ENCODE results near the gene SLC27A5.

Gene SLC27A5

DNA sequence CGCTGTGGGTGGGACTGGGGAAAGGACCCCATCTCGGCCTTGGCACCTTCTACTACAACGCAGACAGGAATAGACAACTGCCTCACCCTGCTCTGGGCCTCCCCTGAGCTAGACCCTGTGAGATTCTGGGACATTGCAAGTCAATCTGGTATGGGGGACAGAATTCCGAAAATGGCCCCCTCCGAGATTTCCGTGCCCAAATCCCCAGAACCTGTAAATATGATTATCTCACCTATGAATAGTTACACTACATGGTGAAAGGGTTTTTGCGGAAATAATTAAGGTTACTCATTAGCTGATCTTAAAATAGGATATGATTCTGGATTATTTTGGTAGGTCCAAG is 8.4 kb upstream of the SLC27A5 start:
- H3K4me1 ChIP-seq (ENCODE audit: control insufficient read depth in 1 of 2, insufficient read depth in 2 of 2, low read length in 2 of 2): peaks cover 19 to 36% of the 10 kb centered on the region in 2 donors
- no peaks in the 10 kb centered on the region for H3K27me3 ChIP-seq (ENCODE audit: control insufficient read depth in 1 of 2, insufficient read depth in 2 of 2, low read length in 2 of 2)
- peak overlapping the region; percentile 73 to 88 for H3K4me3 ChIP-seq (ENCODE audit: low read depth in 1 of 2, low read length in 2 of 2)
- peak overlapping the region; percentile 98 for H3K27ac ChIP-seq (ENCODE audit: low read depth, low read length)
- H3K9ac ChIP-seq (ENCODE audit: low read depth in 1 of 2, low read length in 2 of 2): peak overlapping the region; percentile 90 to 92
- peaks cover 8 to 19% of the 10 kb centered on the region in 2 donors for H3K36me3 ChIP-seq (ENCODE audit: control insufficient read depth in 1 of 2, insufficient read depth in 2 of 2, low read length in 2 of 2)
- H3K9me3 ChIP-seq (ENCODE audit: control insufficient read depth in 1 of 2, low read length in 2 of 2): no peaks in the 10 kb centered on the region

DNA sequence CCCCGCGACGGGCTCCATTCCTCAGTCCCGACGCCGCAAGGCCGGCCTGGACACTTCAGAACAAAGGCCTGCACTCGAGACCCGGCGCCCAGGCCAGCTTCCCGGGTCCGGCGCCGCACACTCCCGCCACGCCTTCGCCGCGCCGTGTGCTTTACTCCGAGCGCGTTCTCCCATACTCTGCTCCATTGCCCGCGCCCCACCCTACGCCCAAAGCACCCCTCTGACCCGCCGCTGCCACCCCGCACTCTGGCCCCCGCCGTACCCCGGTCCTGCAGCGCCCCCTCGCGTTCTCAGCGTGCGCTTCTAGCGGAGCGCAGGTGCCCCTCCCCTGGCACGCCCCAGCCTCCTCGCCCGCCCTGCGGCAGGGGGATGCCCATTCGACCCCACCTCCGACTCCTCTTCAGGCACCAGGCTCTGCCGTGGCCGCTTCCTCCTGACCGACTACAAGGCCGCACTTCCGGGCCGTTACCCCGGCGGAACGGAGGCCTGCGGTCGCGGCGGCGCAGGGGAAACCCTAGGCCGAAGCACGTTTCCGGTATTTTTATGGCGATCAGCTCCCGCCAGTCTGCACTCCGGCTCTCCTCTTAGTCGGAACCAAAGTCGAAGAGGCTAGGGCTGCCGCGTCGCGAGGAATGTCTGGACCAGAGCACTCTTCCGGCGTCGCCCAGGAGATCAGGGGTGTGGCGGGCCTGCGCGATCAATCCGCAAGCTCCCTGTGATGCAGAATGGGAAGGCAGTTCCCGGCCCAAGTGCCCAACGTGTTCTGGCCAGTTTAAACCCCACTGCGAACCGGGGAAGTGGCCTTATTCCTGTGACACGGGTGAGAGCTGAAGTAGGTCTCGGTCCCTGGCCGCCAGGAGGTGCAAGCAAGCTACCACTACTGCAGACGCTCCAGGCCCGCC is 7.8 kb upstream of the SLC27A5 start, which contains the start of gene ZBTB45:
Gene ZBTB45, minus strand, starts transcription at position 456 of the 902 bp plus-strand sequence. CDS start 2,137 bp downstream, outside the sequence.
- Histone ChIP-seq H3K4me3 (ENCODE audit: low read depth in 1 of 2, low read length in 2 of 2) (peak within 1 kb of the TSS; percentile 73 to 88), H3K4me1 (ENCODE audit: control insufficient read depth in 1 of 2, insufficient read depth in 2 of 2, low read length in 2 of 2) (peaks cover 19 to 37% of the 10 kb centered on the region in 2 donors), H3K9ac (ENCODE audit: low read depth in 1 of 2, low read length in 2 of 2) (peak within 1 kb of the TSS; percentile 90 to 92)

GRCh38 chr19:58519087-58519354 is 7.2 kb upstream of the SLC27A5 start:
- Histone ChIP-seq H3K4me1 (ENCODE audit: control insufficient read depth in 1 of 2, insufficient read depth in 2 of 2, low read length in 2 of 2) (peaks cover 22 to 41% of the 10 kb centered on the region in 2 donors), H3K9me3 (ENCODE audit: control insufficient read depth in 1 of 2, low read length in 2 of 2) (no peaks in the 10 kb centered on the region), H3K36me3 (ENCODE audit: control insufficient read depth in 1 of 2, insufficient read depth in 2 of 2, low read length in 2 of 2) (peaks cover 8 to 19% of the 10 kb centered on the region in 2 donors), H3K9ac (ENCODE audit: low read depth in 1 of 2, low read length in 2 of 2) (peak overlapping the region; percentile 90 to 92), H3K27me3 (ENCODE audit: control insufficient read depth in 1 of 2, insufficient read depth in 2 of 2, low read length in 2 of 2) (no peaks in the 10 kb centered on the region), H3K27ac (ENCODE audit: low read depth, low read length) (peak overlapping the region; percentile 98), H3K4me3 (ENCODE audit: low read depth in 1 of 2, low read length in 2 of 2) (peak overlapping the region; percentile 73 to 88)

More for the DNA sequence above, 7.8 kb upstream of the SLC27A5 start, which contains the start of gene ZBTB45:
- Histone ChIP-seq H3K36me3 (ENCODE audit: control insufficient read depth in 1 of 2, insufficient read depth in 2 of 2, low read length in 2 of 2) (peaks cover 8 to 19% of the 10 kb centered on the region in 2 donors), H3K27ac (ENCODE audit: low read depth, low read length) (peak within 1 kb of the TSS; percentile 98), H3K9me3 (ENCODE audit: control insufficient read depth in 1 of 2, low read length in 2 of 2) (no peaks in the 10 kb centered on the region), H3K27me3 (ENCODE audit: control insufficient read depth in 1 of 2, insufficient read depth in 2 of 2, low read length in 2 of 2) (no peaks in the 10 kb centered on the region)

DNA sequence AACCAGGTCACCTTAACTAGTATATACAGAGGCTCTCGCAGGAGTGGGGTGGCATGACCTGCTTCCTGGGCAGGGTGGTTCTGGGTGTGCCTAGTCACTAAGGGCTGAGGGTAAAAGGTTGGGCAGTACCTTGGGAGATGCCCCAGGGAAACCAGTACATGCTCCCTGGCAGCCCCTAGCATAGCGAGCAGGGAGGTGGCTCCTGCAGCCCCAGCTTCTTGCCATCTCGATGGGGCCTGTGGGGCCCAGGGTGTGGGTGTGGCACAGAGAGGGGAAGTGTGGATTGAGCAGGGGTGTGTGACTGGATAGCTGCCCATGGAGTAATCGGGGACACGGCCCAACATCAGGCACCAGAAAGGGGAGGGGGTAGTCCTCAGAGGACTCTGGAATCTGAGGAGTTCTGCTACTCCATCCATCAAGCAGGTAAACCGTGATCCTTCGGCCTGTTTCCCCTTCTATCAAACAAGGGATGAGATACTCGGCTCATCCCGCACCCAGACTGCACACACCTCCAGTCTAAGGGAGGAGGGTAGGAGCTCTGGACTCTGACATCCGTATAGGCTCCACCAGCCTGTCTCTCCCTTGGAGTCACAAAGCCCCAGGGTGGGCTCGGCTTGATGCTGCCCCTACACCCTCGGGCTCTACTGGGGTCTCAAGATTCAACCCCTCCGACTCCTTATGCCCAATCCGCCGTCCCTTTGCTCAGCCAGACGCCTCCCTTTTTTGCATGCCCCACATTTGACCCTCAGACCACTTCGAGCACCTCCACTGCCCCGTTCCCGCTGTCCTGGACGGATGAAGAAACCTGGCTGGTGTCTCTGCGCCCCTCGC is 6.7 kb upstream of the SLC27A5 start:
- peak overlapping the region; percentile 90 to 92 for H3K9ac ChIP-seq (ENCODE audit: low read depth in 1 of 2, low read length in 2 of 2)
- no peaks in the 10 kb centered on the region for H3K9me3 ChIP-seq (ENCODE audit: control insufficient read depth in 1 of 2, low read length in 2 of 2)
- peak overlapping the region; percentile 73 to 88 for H3K4me3 ChIP-seq (ENCODE audit: low read depth in 1 of 2, low read length in 2 of 2)
- peaks cover 26 to 45% of the 10 kb centered on the region in 2 donors for H3K4me1 ChIP-seq (ENCODE audit: control insufficient read depth in 1 of 2, insufficient read depth in 2 of 2, low read length in 2 of 2)
- peaks cover 8 to 19% of the 10 kb centered on the region in 2 donors for H3K36me3 ChIP-seq (ENCODE audit: control insufficient read depth in 1 of 2, insufficient read depth in 2 of 2, low read length in 2 of 2)
- H3K27ac ChIP-seq (ENCODE audit: low read depth, low read length): peak overlapping the region; percentile 98
- H3K27me3 ChIP-seq (ENCODE audit: control insufficient read depth in 1 of 2, insufficient read depth in 2 of 2, low read length in 2 of 2): no peaks in the 10 kb centered on the region

GRCh38 chr19:58516964-58517833 is 5.4 kb upstream of the SLC27A5 start:
- Histone ChIP-seq H3K27me3 (ENCODE audit: control insufficient read depth in 1 of 2, insufficient read depth in 2 of 2, low read length in 2 of 2) (no peaks in the 10 kb centered on the region), H3K36me3 (ENCODE audit: control insufficient read depth in 1 of 2, insufficient read depth in 2 of 2, low read length in 2 of 2) (peaks cover 11 to 19% of the 10 kb centered on the region in 2 donors), H3K4me3 (ENCODE audit: low read depth in 1 of 2, low read length in 2 of 2) (no peak overlapping the region), H3K4me1 (ENCODE audit: control insufficient read depth in 1 of 2, insufficient read depth in 2 of 2, low read length in 2 of 2) (peaks cover 37 to 56% of the 10 kb centered on the region in 2 donors), H3K9ac (ENCODE audit: low read depth in 1 of 2, low read length in 2 of 2) (no peak overlapping the region), H3K9me3 (ENCODE audit: control insufficient read depth in 1 of 2, low read length in 2 of 2) (no peaks in the 10 kb centered on the region), H3K27ac (ENCODE audit: low read depth, low read length) (no peak overlapping the region)

GRCh38 chr19:58516246-58516836 is 4.5 kb upstream of the SLC27A5 start:
- Histone ChIP-seq H3K4me1 (ENCODE audit: control insufficient read depth in 1 of 2, insufficient read depth in 2 of 2, low read length in 2 of 2) (peaks cover 40 to 59% of the 10 kb centered on the region in 2 donors), H3K36me3 (ENCODE audit: control insufficient read depth in 1 of 2, insufficient read depth in 2 of 2, low read length in 2 of 2) (peaks cover 11 to 19% of the 10 kb centered on the region in 2 donors), H3K9me3 (ENCODE audit: control insufficient read depth in 1 of 2, low read length in 2 of 2) (no peaks in the 10 kb centered on the region), H3K9ac (ENCODE audit: low read depth in 1 of 2, low read length in 2 of 2) (no peak overlapping the region), H3K27me3 (ENCODE audit: control insufficient read depth in 1 of 2, insufficient read depth in 2 of 2, low read length in 2 of 2) (no peaks in the 10 kb centered on the region), H3K4me3 (ENCODE audit: low read depth in 1 of 2, low read length in 2 of 2) (no peak overlapping the region), H3K27ac (ENCODE audit: low read depth, low read length) (no peak overlapping the region)

GRCh38 chr19:58515259-58515658 is 3.5 kb upstream of the SLC27A5 start:
- peaks cover 11 to 19% of the 10 kb centered on the region in 2 donors for H3K36me3 ChIP-seq (ENCODE audit: control insufficient read depth in 1 of 2, insufficient read depth in 2 of 2, low read length in 2 of 2)
- peaks cover 36 to 54% of the 10 kb centered on the region in 2 donors for H3K4me1 ChIP-seq (ENCODE audit: control insufficient read depth in 1 of 2, insufficient read depth in 2 of 2, low read length in 2 of 2)
- H3K4me3 ChIP-seq (ENCODE audit: low read depth in 1 of 2, low read length in 2 of 2): no peak overlapping the region
- H3K27me3 ChIP-seq (ENCODE audit: control insufficient read depth in 1 of 2, insufficient read depth in 2 of 2, low read length in 2 of 2): no peaks in the 10 kb centered on the region
- no peak overlapping the region for H3K27ac ChIP-seq (ENCODE audit: low read depth, low read length)
- no peaks in the 10 kb centered on the region for H3K9me3 ChIP-seq (ENCODE audit: control insufficient read depth in 1 of 2, low read length in 2 of 2)
- peak overlapping the region in 1 of 2 donors; percentile 10 for H3K9ac ChIP-seq (ENCODE audit: low read depth in 1 of 2, low read length in 2 of 2)

DNA sequence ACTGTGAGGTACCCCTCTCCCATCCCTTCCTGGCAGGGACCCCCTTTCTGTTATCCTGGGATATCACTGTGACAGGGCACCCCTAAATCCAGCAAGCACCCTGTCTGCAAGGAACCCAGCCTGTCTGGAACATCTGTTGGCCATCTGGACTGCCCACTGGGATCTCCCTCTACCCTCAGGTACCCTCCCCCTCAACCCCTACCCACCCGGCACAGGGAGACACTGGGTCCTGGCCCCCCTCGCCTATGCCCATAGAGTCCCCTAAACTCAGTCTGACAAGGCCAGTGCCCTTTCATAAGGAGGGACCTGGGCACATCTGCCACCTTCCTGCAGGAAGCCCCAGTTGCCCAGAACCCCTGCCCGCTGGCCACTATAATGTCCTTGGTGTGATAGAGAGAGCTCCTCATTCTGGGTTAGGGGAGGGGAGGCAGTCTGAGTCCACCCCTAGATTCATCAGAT is 2.8 kb upstream of the SLC27A5 start:
- peak overlapping the region in 1 of 2 donors; percentile 16 for H3K9ac ChIP-seq (ENCODE audit: low read depth in 1 of 2, low read length in 2 of 2)
- no peaks in the 10 kb centered on the region for H3K9me3 ChIP-seq (ENCODE audit: control insufficient read depth in 1 of 2, low read length in 2 of 2)
- H3K4me1 ChIP-seq (ENCODE audit: control insufficient read depth in 1 of 2, insufficient read depth in 2 of 2, low read length in 2 of 2): peaks cover 34 to 52% of the 10 kb centered on the region in 2 donors
- H3K4me3 ChIP-seq (ENCODE audit: low read depth in 1 of 2, low read length in 2 of 2): peak overlapping the region; percentile 50 to 67
- no peaks in the 10 kb centered on the region for H3K27me3 ChIP-seq (ENCODE audit: control insufficient read depth in 1 of 2, insufficient read depth in 2 of 2, low read length in 2 of 2)
- peaks cover 11 to 19% of the 10 kb centered on the region in 2 donors for H3K36me3 ChIP-seq (ENCODE audit: control insufficient read depth in 1 of 2, insufficient read depth in 2 of 2, low read length in 2 of 2)
- H3K27ac ChIP-seq (ENCODE audit: low read depth, low read length): no peak overlapping the region
